Ascending aorta (tissue), 2 donors: ENCODE results near the gene EMC7. TPM values are rescaled to one million over a fixed set of nuclear protein-coding genes. Genes with fewer than 3 reads are reported as not detected.

Experiments
- DNase-seq, 2 donors: peaks; one replicate each; pipeline ENCODE4 v3.0.0-alpha.2; 2019; ENCODE audit warnings: low spot score in 2 of 2
- H3K27ac ChIP-seq, 2 donors: fragments of 200-600 bp; sonication (generic); one replicate each; pipeline ENCODE4 v1.5.1; 2016 to 2017; ENCODE audit warnings: mild to moderate bottlenecking in 1 of 2
- H3K27me3 ChIP-seq: fragments of 200-600 bp; sonication (generic); one replicate; pipeline ENCODE4 v1.5.1; 2017
- H3K36me3 ChIP-seq, 2 donors: fragments of 200-600 bp; sonication (generic); one replicate each; pipeline ENCODE4 v1.5.1; 2016
- H3K4me1 ChIP-seq, 2 donors: fragments of 200-600 bp; sonication (generic); one replicate each; pipeline ENCODE4 v1.5.1; 2016 to 2017; ENCODE audit warnings: mild to moderate bottlenecking in 1 of 2
- H3K4me3 ChIP-seq, 2 donors: fragments of 200-600 bp; sonication (generic); one replicate each; pipeline ENCODE4 v1.5.1; 2016 to 2017; ENCODE audit warnings: mild to moderate bottlenecking in 1 of 2
- H3K9me3 ChIP-seq, 2 donors: fragments of 200-600 bp; sonication (generic); one replicate each; pipeline ENCODE4 v1.5.1; 2016
- CTCF ChIP-seq, 3 experiments: fragments of 200-600 bp in 2 of 3; fragments of 450-650 bp in 1 of 3; sonication (generic) in 2 of 3; IDR thresholded peaks; one replicate each; pipeline ENCODE4 v1.5.1; 2016 to 2019; ENCODE audit warnings: antibody characterized with exemption in 3 of 3, mild to moderate bottlenecking in 1 of 3, moderate library complexity in 1 of 3
- intact Hi-C: fragments of 100-400 bp; cut with DNase I; formaldehyde crosslinking; loops from one replicate; pipeline ENCODE4 v1.15.1; 2023
- total RNA-seq: library from RNA; depleted of rRNA; stranded (reverse); fragments of >200 nt; gene quantifications from one replicate; pipeline ENCODE4 v1.1.0, GENCODE V29; 2016

EMC7 gene
- total RNA-seq, 1 donor from 2014 or later, result 51.0 TPM

GRCh38 chr15:34116620-34117019 is 15.0 kb upstream of the EMC7 start:
- no peak for DNase-seq
- intact Hi-C loops, result no loop called here
- no peaks in the 10 kb centered on the region for H3K4me1 ChIP-seq
- H3K36me3 ChIP-seq, result no peaks in the 10 kb centered on the region
- no peak overlapping the region for H3K27ac ChIP-seq
- no peak for TF ChIP-seq CTCF (IDR thresholded peaks at IDR 0.05)
- no peaks in the 10 kb centered on the region for H3K9me3 ChIP-seq
- no peak overlapping the region for H3K4me3 ChIP-seq
- no peaks in the 10 kb centered on the region for H3K27me3 ChIP-seq

GRCh38 chr15:34114739-34115138 is 13.1 kb upstream of the EMC7 start:
- H3K4me1 ChIP-seq, result no peaks in the 10 kb centered on the region
- H3K27me3 ChIP-seq, result no peaks in the 10 kb centered on the region
- no peaks in the 10 kb centered on the region for H3K9me3 ChIP-seq
- no peak overlapping the region for H3K27ac ChIP-seq
- no peak for DNase-seq
- H3K4me3 ChIP-seq, result no peak overlapping the region
- intact Hi-C loops, result no loop called here
- no peak for TF ChIP-seq CTCF (IDR thresholded peaks at IDR 0.05)
- H3K36me3 ChIP-seq, result no peaks in the 10 kb centered on the region

- Histone ChIP-seq H3K9me3 (no peaks in the 10 kb centered on the region), H3K4me3 (no peak overlapping the region), H3K27ac (no peak overlapping the region), H3K27me3 (no peaks in the 10 kb centered on the region), H3K4me1 (no peaks in the 10 kb centered on the region), H3K36me3 (no peaks in the 10 kb centered on the region)
- no peak for TF ChIP-seq CTCF (IDR thresholded peaks at IDR 0.05)
- intact Hi-C loops, result no loop called here
- no peak for DNase-seq
These were observed 12.6 kb upstream of the EMC7 start for GRCh38 chr15:34114215-34114614.

GRCh38 chr15:34111488-34111887 is 9.8 kb upstream of the EMC7 start:
- intact Hi-C loops, result no loop called here
- H3K4me1 ChIP-seq, result no peaks in the 10 kb centered on the region
- no peak for DNase-seq
- no peak overlapping the region for H3K4me3 ChIP-seq
- H3K36me3 ChIP-seq, result no peaks in the 10 kb centered on the region
- H3K9me3 ChIP-seq, result no peaks in the 10 kb centered on the region
- no peaks in the 10 kb centered on the region for H3K27me3 ChIP-seq
- H3K27ac ChIP-seq, result no peak overlapping the region
- TF ChIP-seq CTCF (IDR thresholded peaks at IDR 0.05), result no peak

GRCh38 chr15:34109797-34110663 is 8.4 kb upstream of the EMC7 start:
- Histone ChIP-seq H3K27me3 (no peaks in the 10 kb centered on the region), H3K4me1 (no peaks in the 10 kb centered on the region), H3K9me3 (no peaks in the 10 kb centered on the region), H3K4me3 (no peak overlapping the region), H3K36me3 (no peaks in the 10 kb centered on the region), H3K27ac (no peak overlapping the region)
- TF ChIP-seq CTCF (IDR thresholded peaks at IDR 0.05), result peak in 2 of 3 experiments; percentile 24 to 35
- DNase-seq, result no peak
- intact Hi-C loops, result no loop called here
